ENCODE results near the gene CDC25A.

CDC25A gene

DNA sequence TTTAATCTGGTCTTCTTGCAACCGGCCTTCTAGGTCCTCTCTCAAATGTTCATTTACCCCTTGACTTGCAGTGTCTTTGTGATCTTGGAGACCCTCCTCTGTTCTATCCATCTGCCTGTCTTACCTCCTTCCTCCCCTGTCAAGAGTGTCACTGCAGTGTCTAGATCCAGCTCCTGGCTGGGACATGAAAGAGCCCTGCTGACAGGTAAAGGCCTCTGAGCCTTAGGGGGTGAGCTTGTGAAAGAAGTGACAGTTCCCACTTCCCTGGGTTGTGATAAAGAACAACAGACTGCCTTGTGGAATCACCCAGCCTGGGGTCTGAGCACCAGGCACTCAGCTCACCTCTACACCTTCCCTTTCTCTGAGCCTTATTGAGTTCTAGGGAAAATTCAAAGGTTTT lies 68.0 kb downstream of the CDC25A start:
- no peak for TF ChIP-seq EZH2 (IDR thresholded peaks at IDR 0.05; ENCODE audit: borderline replicate concordance, low read length)
- TF ChIP-seq, protein P1, sequence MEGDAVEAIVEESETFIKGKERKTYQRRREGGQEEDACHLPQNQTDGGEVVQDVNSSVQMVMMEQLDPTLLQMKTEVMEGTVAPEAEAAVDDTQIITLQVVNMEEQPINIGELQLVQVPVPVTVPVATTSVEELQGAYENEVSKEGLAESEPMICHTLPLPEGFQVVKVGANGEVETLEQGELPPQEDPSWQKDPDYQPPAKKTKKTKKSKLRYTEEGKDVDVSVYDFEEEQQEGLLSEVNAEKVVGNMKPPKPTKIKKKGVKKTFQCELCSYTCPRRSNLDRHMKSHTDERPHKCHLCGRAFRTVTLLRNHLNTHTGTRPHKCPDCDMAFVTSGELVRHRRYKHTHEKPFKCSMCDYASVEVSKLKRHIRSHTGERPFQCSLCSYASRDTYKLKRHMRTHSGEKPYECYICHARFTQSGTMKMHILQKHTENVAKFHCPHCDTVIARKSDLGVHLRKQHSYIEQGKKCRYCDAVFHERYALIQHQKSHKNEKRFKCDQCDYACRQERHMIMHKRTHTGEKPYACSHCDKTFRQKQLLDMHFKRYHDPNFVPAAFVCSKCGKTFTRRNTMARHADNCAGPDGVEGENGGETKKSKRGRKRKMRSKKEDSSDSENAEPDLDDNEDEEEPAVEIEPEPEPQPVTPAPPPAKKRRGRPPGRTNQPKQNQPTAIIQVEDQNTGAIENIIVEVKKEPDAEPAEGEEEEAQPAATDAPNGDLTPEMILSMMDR (IDR thresholded peaks at IDR 0.05; ENCODE audit: low read length): no peak
- Histone ChIP-seq H3F3A (ENCODE audit: insufficient read depth, low read length) (no peaks in the 10 kb centered on the region), H3K9me3 (ENCODE audit: low read length) (no peaks in the 10 kb centered on the region), H3K9ac (ENCODE audit: low read length) (no peak overlapping the region), H3K27ac (ENCODE audit: low read depth, low read length, poor library complexity, severe bottlenecking) (no peak overlapping the region), H3K4me1 (ENCODE audit: insufficient read depth, low read length, severe bottlenecking) (peaks cover 16% of the 10 kb centered on the region), H4K20me1 (ENCODE audit: insufficient read depth, low read length) (no peaks in the 10 kb centered on the region), H3K9me2 (ENCODE audit: low read depth, low read length) (no peaks in the 10 kb centered on the region), H3K4me3 (ENCODE audit: low read depth, low read length, poor library complexity, severe bottlenecking) (no peak overlapping the region), H2AFZ (ENCODE audit: low read length) (no peak overlapping the region), H3K4me2 (ENCODE audit: low read length) (no peak overlapping the region), H3K79me2 (ENCODE audit: insufficient read depth, low read length) (no peaks in the 10 kb centered on the region), H3K36me3 (ENCODE audit: insufficient read depth, low read length) (no peaks in the 10 kb centered on the region), H3K27me3 (ENCODE audit: insufficient read depth, low read length) (no peaks in the 10 kb centered on the region)

DNA sequence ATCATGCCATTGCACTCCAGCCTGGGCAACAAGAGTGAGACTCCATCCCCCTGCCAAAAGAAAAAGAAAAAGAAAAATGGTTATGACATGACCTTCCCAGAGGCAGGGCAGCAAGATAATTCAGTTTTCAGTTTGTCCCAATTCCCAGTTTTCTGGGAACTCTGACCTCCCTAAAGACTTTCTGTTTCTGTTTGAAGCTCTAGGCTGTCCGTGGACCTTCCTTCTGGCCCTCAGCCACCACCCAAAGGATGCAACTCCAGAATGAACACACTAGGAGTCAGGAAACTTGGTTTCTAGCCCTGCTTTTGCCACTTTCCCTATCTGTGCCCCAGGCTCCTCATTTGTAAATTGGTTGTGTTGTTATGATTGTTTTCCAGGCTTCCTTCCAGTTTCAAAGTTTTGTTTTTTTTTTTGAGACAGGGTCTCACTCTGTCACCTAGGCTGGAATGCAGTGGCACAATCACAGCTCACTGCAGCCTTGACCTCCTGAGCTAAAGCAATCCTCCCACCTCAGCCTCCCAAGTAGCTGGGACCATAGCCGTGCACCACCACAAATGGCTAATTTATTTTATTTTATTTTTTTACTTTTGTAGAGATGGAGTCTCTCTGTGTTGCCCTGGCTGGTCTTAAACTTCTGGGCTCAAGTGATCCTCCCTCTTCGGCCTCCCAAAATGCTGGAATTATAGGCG lies 68.6 kb downstream of the CDC25A start:
- Histone ChIP-seq H3F3A (ENCODE audit: insufficient read depth, low read length) (no peaks in the 10 kb centered on the region), H3K36me3 (ENCODE audit: insufficient read depth, low read length) (no peaks in the 10 kb centered on the region), H3K9ac (ENCODE audit: low read length) (no peak overlapping the region), H3K4me3 (ENCODE audit: low read depth, low read length, poor library complexity, severe bottlenecking) (no peak overlapping the region), H3K4me1 (ENCODE audit: insufficient read depth, low read length, severe bottlenecking) (peaks cover 16% of the 10 kb centered on the region), H3K9me2 (ENCODE audit: low read depth, low read length) (no peaks in the 10 kb centered on the region), H3K4me2 (ENCODE audit: low read length) (no peak overlapping the region), H3K79me2 (ENCODE audit: insufficient read depth, low read length) (no peaks in the 10 kb centered on the region), H4K20me1 (ENCODE audit: insufficient read depth, low read length) (no peaks in the 10 kb centered on the region), H3K27ac (ENCODE audit: low read depth, low read length, poor library complexity, severe bottlenecking) (no peak overlapping the region), H2AFZ (ENCODE audit: low read length) (no peak overlapping the region), H3K27me3 (ENCODE audit: insufficient read depth, low read length) (no peaks in the 10 kb centered on the region), H3K9me3 (ENCODE audit: low read length) (no peaks in the 10 kb centered on the region)
- TF ChIP-seq, protein P1 (IDR thresholded peaks at IDR 0.05; ENCODE audit: low read length): no peak
- no peak for TF ChIP-seq EZH2 (IDR thresholded peaks at IDR 0.05; ENCODE audit: borderline replicate concordance, low read length)

DNA sequence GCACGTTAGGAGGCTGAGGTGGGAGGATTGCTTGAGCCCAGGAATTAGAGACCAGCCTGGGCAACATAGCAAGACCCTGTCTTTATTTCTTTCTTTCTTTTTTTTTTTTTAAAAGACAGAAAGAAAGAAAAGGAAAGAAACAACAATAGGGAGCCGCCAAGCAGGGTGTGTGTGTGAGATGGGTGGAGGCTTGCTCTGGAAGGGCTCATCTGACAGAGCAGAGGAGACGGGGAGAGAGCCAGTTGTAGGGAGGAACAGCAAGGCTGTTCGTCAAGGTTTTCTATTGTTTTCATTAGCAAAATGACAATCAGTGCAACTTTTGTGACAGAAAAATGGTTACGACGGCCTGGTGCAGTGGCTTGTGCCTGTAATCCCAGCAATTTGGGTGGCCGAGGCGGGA lies 69.3 kb downstream of the CDC25A start:
- H4K20me1 ChIP-seq (ENCODE audit: insufficient read depth, low read length): no peaks in the 10 kb centered on the region
- no peaks in the 10 kb centered on the region for H3K79me2 ChIP-seq (ENCODE audit: insufficient read depth, low read length)
- no peak overlapping the region for H3K4me3 ChIP-seq (ENCODE audit: low read depth, low read length, poor library complexity, severe bottlenecking)
- no peaks in the 10 kb centered on the region for H3K9me3 ChIP-seq (ENCODE audit: low read length)
- H3K9ac ChIP-seq (ENCODE audit: low read length): no peak overlapping the region
- no peak overlapping the region for H3K4me2 ChIP-seq (ENCODE audit: low read length)
- no peaks in the 10 kb centered on the region for H3F3A ChIP-seq (ENCODE audit: insufficient read depth, low read length)
- H3K27me3 ChIP-seq (ENCODE audit: insufficient read depth, low read length): no peaks in the 10 kb centered on the region
- peak overlapping the region; percentile 53 for H3K27ac ChIP-seq (ENCODE audit: low read depth, low read length, poor library complexity, severe bottlenecking)
- no peaks in the 10 kb centered on the region for H3K36me3 ChIP-seq (ENCODE audit: insufficient read depth, low read length)
- TF ChIP-seq, protein P1 (IDR thresholded peaks at IDR 0.05; ENCODE audit: low read length): no peak
- TF ChIP-seq EZH2 (IDR thresholded peaks at IDR 0.05; ENCODE audit: borderline replicate concordance, low read length): no peak
- H3K9me2 ChIP-seq (ENCODE audit: low read depth, low read length): no peaks in the 10 kb centered on the region
- H2AFZ ChIP-seq (ENCODE audit: low read length): no peak overlapping the region
- H3K4me1 ChIP-seq (ENCODE audit: insufficient read depth, low read length, severe bottlenecking): peaks cover 16% of the 10 kb centered on the region
